ENCODE data around the gene PCAT7.

GRCh38 chr9:94533155-94533554 lies 21.7 kb upstream of the PCAT7 start:
- TF ChIP-seq POLR2AphosphoS5 (IDR thresholded peaks at IDR 0.05; ENCODE audit: borderline replicate concordance, low read depth, low read length) = no peak
- TF ChIP-seq EZH2 (IDR thresholded peaks at IDR 0.05) = no peak

Measured in SK-N-MC (cell line).